HEK293 (cell line): ENCODE measurements around the gene GCAT.
A peak's percentile ranks its signal among the peaks of the same experiment; 100 is the strongest.

Experiments used
- CTCF ChIA-PET: fragments of 350-600 bp; formaldehyde crosslinking; extraction: SDS; loops from one replicate; lab custom pipeline; 2021; ENCODE audit warnings: antibody characterized with exemption; lab: Yijun Ruan, JAX
- POLR2A ChIA-PET: fragments of 300-600 bp; formaldehyde crosslinking; extraction: SDS; loops from one replicate; lab custom pipeline; 2020; ENCODE audit warnings: antibody characterized with exemption, inconsistent platforms; lab: Yijun Ruan, JAX
- H3K27ac ChIP-seq: fragments of 200-500 bp; sonication (Bioruptor generic); 2 replicates; pipeline ENCODE4 v1.5.1; 2014; ENCODE audit warnings: low read depth, low read length, control low read depth, inconsistent platforms; ENCODE audit errors: extremely low read depth
- H3K36me3 ChIP-seq, 2 experiments: fragments of 200-500 bp in 1 of 2; sonication (Bioruptor generic) in 1 of 2; 1 replicate in 1 of 2; 2 replicates in 1 of 2; pipeline ENCODE4 v1.5.1; 2014 to 2017; ENCODE audit warnings: inconsistent platforms in 2 of 2, low read length in 2 of 2; ENCODE audit not compliant: control insufficient read depth in 2 of 2, insufficient read depth in 1 of 2
- H3K4me1 ChIP-seq: fragments of 200-500 bp; sonication (Bioruptor generic); 2 replicates; pipeline ENCODE4 v1.5.1; 2014; ENCODE audit warnings: mild to moderate bottlenecking, low read length, inconsistent platforms; ENCODE audit not compliant: control insufficient read depth, insufficient read depth
- H3K4me3 ChIP-seq: 2 replicates; pipeline ENCODE4 v1.5.1; 2011; ENCODE audit warnings: low read depth, mild to moderate bottlenecking, control low read depth, low read length, moderate library complexity
- H3K9me3 ChIP-seq: fragments of 200-500 bp; sonication (Bioruptor generic); 2 replicates; pipeline ENCODE4 v1.5.1; 2014; ENCODE audit warnings: low read depth, low read length, inconsistent platforms; ENCODE audit not compliant: control insufficient read depth, insufficient read depth
- BCL11A ChIP-seq: fragments of 450-650 bp; formaldehyde crosslinking; IDR thresholded peaks from 2 replicates; pipeline ENCODE4 v1.5.1; 2016; ENCODE audit warnings: low read depth, missing biosample characterization, missing genetic modification characterization
- CTCF ChIP-seq: fragments of 450-650 bp; formaldehyde crosslinking; IDR thresholded peaks from 2 replicates; pipeline ENCODE4 v1.5.1; 2016; ENCODE audit warnings: missing biosample characterization, missing genetic modification characterization
- KLF9 ChIP-seq: fragments of 450-650 bp; formaldehyde crosslinking; IDR thresholded peaks from 2 replicates; pipeline ENCODE4 v1.5.1; 2016; ENCODE audit warnings: missing biosample characterization, missing genetic modification characterization, low read depth
- RBAK ChIP-seq: fragments of 450-650 bp; formaldehyde crosslinking; IDR thresholded peaks from 2 replicates; pipeline ENCODE4 v1.5.1; 2016; ENCODE audit warnings: missing biosample characterization, missing genetic modification characterization
- SETDB1 ChIP-seq: IDR thresholded peaks from one replicate; pipeline ENCODE4 v1.6.1; 2017; ENCODE audit warnings: mild to moderate bottlenecking, low read length, moderate library complexity, mixed read lengths; ENCODE audit not compliant: insufficient read length
- ZBTB6 ChIP-seq: fragments of 450-650 bp; formaldehyde crosslinking; IDR thresholded peaks from 2 replicates; pipeline ENCODE4 v1.5.1; 2017; ENCODE audit warnings: missing biosample characterization, missing genetic modification characterization
- ZBTB8A ChIP-seq: fragments of 450-650 bp; formaldehyde crosslinking; IDR thresholded peaks from 2 replicates; pipeline ENCODE4 v1.5.1; 2016; ENCODE audit warnings: missing biosample characterization, missing genetic modification characterization
- ZEB2 ChIP-seq: fragments of 450-650 bp; formaldehyde crosslinking; IDR thresholded peaks from 2 replicates; pipeline ENCODE4 v1.5.1; 2016; ENCODE audit warnings: missing biosample characterization, missing genetic modification characterization
- ZNF121 ChIP-seq: fragments of 450-650 bp; formaldehyde crosslinking; IDR thresholded peaks from 2 replicates; pipeline ENCODE4 v1.5.1; 2016; ENCODE audit warnings: missing biosample characterization, missing genetic modification characterization
- ZNF16 ChIP-seq: fragments of 450-650 bp; formaldehyde crosslinking; IDR thresholded peaks from 2 replicates; pipeline ENCODE4 v1.5.1; 2016; ENCODE audit warnings: low read depth, missing biosample characterization, missing genetic modification characterization
- ZNF501 ChIP-seq: fragments of 450-650 bp; formaldehyde crosslinking; IDR thresholded peaks from 2 replicates; pipeline ENCODE4 v1.5.1; 2016; ENCODE audit warnings: missing biosample characterization, missing genetic modification characterization
- ZNF664 ChIP-seq: fragments of 450-650 bp; formaldehyde crosslinking; IDR thresholded peaks from 2 replicates; pipeline ENCODE4 v1.5.1; 2016; ENCODE audit warnings: missing biosample characterization, missing genetic modification characterization
- ZNF843 ChIP-seq: fragments of 450-650 bp; formaldehyde crosslinking; IDR thresholded peaks from 2 replicates; pipeline ENCODE4 v1.5.1; 2016; ENCODE audit warnings: missing biosample characterization, missing genetic modification characterization
- TF ChIP-seq, protein P1 (sequence below): fragments of 450-650 bp; formaldehyde crosslinking; IDR thresholded peaks from 2 replicates; pipeline ENCODE4 v1.5.1; 2016; ENCODE audit warnings: missing biosample characterization, missing genetic modification characterization

Gene GCAT

DNA sequence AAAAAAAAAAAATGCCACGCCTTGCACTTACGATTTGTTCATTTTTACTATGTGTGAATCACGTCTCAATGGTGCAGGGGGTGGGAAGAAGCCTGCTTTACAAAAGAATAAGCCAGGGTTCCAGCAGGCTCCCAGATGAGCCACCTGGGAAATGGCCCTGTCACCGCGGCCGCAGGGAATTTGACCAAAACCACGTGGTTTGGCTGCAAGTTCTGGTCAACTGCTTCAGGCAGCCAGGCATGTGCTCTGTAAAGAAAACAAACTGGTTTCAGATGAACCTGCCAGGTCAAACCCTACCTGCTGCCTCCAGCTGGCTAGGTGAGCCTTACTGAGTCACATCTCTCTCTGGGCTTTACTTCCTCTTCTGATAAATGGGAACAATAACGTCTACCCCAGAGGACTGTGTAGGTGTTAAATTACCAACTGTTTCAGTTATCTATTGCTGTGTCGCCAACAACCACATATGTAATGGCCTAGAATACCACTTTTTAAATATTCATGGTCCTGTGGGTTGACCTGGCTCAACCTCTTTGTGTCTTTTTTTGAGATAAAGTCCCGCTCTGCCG is 30.5 kb upstream of the GCAT start (continued):
- TF ChIP-seq ZBTB6 (tag by site-specific recombination) (no peak), SETDB1 (peak; percentile 27)

- POLR2A ChIA-PET: interaction anchor here (1.6 to 1.7 kb wide), 2 partner anchors 11 to 13 kb away, joined by 5 read pairs; no protein-coding TSS in a partner anchor
- H3K9me3 ChIP-seq: no peaks in the 10 kb centered on the region
- CTCF ChIA-PET: interaction anchor here (0.6 to 1.0 kb wide), 4 partner anchors 9 to 345 kb away, joined by 3 to 4 read pairs (median 3); no protein-coding TSS in a partner anchor
These were observed 29.2 kb upstream of the GCAT start for GRCh38 chr22:37778370-37779009.

GRCh38 chr22:37781434-37782059 is 26.2 kb upstream of the GCAT start:
- H3K4me3 ChIP-seq: no peak overlapping the region
- H3K9me3 ChIP-seq: no peaks in the 10 kb centered on the region
- ChIA-PET CTCF (interaction anchor here (0.6 to 2.2 kb wide), 6 partner anchors 10 to 139 kb away, joined by 3 to 7 read pairs (median 4); no protein-coding TSS in a partner anchor), POLR2A (interaction anchor here (1.2 to 1.3 kb wide), 2 partner anchors 63 to 123 kb away, joined by 3 to 4 read pairs; partner anchors contain the start of gene ANKRD54)
- TF ChIP-seq RBAK (tag by site-specific recombination) (no peak), CTCF (tag by site-specific recombination) (peak; percentile 58; the same call in 1 of the 2 replicates), KLF9 (tag by site-specific recombination) (no peak)
- TF ChIP-seq, protein P1, sequence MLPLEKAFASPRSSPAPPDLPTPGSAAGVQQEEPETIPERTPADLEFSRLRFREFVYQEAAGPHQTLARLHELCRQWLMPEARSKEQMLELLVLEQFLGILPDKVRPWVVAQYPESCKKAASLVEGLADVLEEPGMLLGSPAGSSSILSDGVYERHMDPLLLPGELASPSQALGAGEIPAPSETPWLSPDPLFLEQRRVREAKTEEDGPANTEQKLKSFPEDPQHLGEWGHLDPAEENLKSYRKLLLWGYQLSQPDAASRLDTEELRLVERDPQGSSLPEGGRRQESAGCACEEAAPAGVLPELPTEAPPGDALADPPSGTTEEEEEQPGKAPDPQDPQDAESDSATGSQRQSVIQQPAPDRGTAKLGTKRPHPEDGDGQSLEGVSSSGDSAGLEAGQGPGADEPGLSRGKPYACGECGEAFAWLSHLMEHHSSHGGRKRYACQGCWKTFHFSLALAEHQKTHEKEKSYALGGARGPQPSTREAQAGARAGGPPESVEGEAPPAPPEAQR (tag by site-specific recombination): no peak
- no peaks in the 10 kb centered on the region for H3K36me3 ChIP-seq
- no peak overlapping the region for H3K27ac ChIP-seq
- peaks cover 5% of the 10 kb centered on the region for H3K4me1 ChIP-seq

More at GRCh38 chr22:37778370-37779009, 29.2 kb upstream of the GCAT start:
- no peak for TF ChIP-seq BCL11A
- peak; percentile 91 for TF ChIP-seq ZNF121 (tag by site-specific recombination)
- no peak for TF ChIP-seq ZNF16 (tag by site-specific recombination)
- 0 out of 2 replicates have a peak, but pooled peaks have one; percentile 7 for TF ChIP-seq ZEB2 (tag by site-specific recombination)
- Histone ChIP-seq H3K27ac (no peak overlapping the region), H3K4me3 (no peak overlapping the region), H3K36me3 (peaks cover 0 to 15% of the 10 kb centered on the region in 2 experiments; a peak in 2 of 3 replicates), H3K4me1 (peaks cover 5% of the 10 kb centered on the region)

DNA sequence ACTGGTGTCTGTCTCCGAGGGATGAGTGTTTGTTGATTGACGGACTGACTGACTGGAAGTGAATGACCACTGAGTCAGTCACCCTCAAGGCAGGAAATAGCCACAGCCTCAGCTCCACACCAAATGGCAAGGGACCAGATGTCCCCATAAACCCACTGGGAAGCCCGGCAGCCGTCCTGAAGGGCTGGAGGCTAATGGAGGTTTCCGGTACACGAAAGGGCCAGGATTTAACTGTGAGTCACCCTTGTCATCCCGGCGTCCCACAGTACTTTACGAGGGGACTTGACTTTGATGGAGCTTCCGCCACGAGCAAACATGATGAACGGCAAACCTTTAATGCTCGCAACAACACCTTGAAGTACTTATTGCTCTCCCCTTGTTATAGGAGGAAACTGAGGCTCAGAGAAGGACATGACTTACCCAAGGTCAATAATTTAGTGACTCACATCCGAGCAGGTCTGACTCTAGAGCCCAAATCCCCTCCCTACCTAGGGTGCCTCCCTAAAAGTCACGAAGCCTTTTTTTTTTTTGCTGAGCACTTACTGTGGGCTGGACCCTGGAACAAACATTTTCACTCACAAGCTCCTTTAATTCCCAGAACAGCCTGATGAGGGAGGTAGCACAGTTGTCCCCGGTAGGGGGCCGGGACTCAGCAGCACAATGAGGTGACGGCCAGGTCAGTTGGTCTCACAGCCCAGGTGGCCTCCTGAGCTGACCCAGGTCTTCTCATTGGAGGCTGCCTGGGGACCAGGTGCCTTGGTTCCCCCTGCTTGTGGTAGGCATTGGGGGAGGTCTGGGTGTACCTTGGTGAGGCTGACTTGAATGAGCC is 25.2 kb upstream of the GCAT start:
- Histone ChIP-seq H3K27ac (no peak overlapping the region), H3K4me1 (no peaks in the 10 kb centered on the region; the same call in 1 of the 2 replicates), H3K4me3 (no peak overlapping the region), H3K36me3 (no peaks in the 10 kb centered on the region), H3K9me3 (no peaks in the 10 kb centered on the region)
- ChIA-PET POLR2A (interaction anchor here (0.6 to 1.3 kb wide), 3 partner anchors 25 to 152 kb away, joined by 4 read pairs; partner anchors contain the start of genes ANKRD54 and GCAT), CTCF (interaction anchor here (0.6 to 2.0 kb wide), 5 partner anchors 9 to 139 kb away, joined by 3 to 8 read pairs (median 3); no protein-coding TSS in a partner anchor)
- TF ChIP-seq ZNF501 (no peak), ZNF664 (tag by site-specific recombination) (peak; percentile 52; the same call in 1 of the 2 replicates), ZNF843 (tag by site-specific recombination) (no peak), ZBTB8A (tag by site-specific recombination) (0 out of 2 replicates have a peak, but pooled peaks have one; percentile 39)
